Activated B cell treated with CpG ODN at 0.5 μM for 24 hours (primary cell): Measurements from ENCODE around the gene C16orf95. TPM values are rescaled to one million over a fixed set of nuclear protein-coding genes. Genes with fewer than 3 reads are reported as not detected.

Source experiments
- ATAC-seq: fragments of 200-7000 bp; cut with Tn5 transposase; one replicate; pipeline ENCODE4 v1.10.0; 2021; ENCODE audit warnings: low read depth, mild to moderate bottlenecking, moderate library complexity
- CTCF ChIA-PET: fragments of 350-600 bp; sonication (Branson Sonifier 250); formaldehyde crosslinking; loops from one replicate; lab custom pipeline; 2021; ENCODE audit warnings: antibody characterized with exemption; lab: Charles Lee
- POLR2A ChIA-PET: fragments of 350-600 bp; sonication (Branson Sonifier 250); formaldehyde crosslinking; loops from one replicate; lab custom pipeline; 2021; ENCODE audit warnings: antibody characterized with exemption; lab: Charles Lee
- DNase-seq: peaks from one replicate; pipeline ENCODE4 v3.0.0; 2022
- H3K27ac Mint-ChIP-seq: one replicate; pipeline ENCODE4 v1.8.0; 2020; ENCODE audit warnings: mixed read lengths
- H3K27me3 Mint-ChIP-seq: one replicate; pipeline ENCODE4 v1.8.0; 2021; ENCODE audit warnings: mixed read lengths
- H3K36me3 Mint-ChIP-seq: one replicate; pipeline ENCODE4 v1.8.0; 2021; ENCODE audit warnings: low read depth, mixed read lengths
- H3K4me1 Mint-ChIP-seq: one replicate; pipeline ENCODE4 v1.8.0; 2021; ENCODE audit warnings: mixed read lengths
- H3K4me3 Mint-ChIP-seq: one replicate; pipeline ENCODE4 v1.8.0; 2020; ENCODE audit warnings: mild to moderate bottlenecking, mixed read lengths
- H3K9me3 Mint-ChIP-seq: one replicate; pipeline ENCODE4 v1.8.0; 2020; ENCODE audit warnings: mixed read lengths
- intact Hi-C: fragments of 100-400 bp; cut with micrococcal nuclease; formaldehyde crosslinking; loops from one replicate; pipeline ENCODE4 v1.15.1; 2024
- total RNA-seq: library from RNA; stranded (reverse); gene quantifications from 2 replicates; pipeline ENCODE4 v1.2.3, GENCODE V29; 2022
- TF ChIP-seq, protein P1 (sequence below): fragments of 200-600 bp; IDR thresholded peaks from one replicate; pipeline ENCODE4 v1.8.0; 2022; ENCODE audit warnings: antibody characterized with exemption, mild to moderate bottlenecking

The C16orf95 gene
- total RNA-seq, 1 donor from 2014 or later: 2.1 TPM

DNA sequence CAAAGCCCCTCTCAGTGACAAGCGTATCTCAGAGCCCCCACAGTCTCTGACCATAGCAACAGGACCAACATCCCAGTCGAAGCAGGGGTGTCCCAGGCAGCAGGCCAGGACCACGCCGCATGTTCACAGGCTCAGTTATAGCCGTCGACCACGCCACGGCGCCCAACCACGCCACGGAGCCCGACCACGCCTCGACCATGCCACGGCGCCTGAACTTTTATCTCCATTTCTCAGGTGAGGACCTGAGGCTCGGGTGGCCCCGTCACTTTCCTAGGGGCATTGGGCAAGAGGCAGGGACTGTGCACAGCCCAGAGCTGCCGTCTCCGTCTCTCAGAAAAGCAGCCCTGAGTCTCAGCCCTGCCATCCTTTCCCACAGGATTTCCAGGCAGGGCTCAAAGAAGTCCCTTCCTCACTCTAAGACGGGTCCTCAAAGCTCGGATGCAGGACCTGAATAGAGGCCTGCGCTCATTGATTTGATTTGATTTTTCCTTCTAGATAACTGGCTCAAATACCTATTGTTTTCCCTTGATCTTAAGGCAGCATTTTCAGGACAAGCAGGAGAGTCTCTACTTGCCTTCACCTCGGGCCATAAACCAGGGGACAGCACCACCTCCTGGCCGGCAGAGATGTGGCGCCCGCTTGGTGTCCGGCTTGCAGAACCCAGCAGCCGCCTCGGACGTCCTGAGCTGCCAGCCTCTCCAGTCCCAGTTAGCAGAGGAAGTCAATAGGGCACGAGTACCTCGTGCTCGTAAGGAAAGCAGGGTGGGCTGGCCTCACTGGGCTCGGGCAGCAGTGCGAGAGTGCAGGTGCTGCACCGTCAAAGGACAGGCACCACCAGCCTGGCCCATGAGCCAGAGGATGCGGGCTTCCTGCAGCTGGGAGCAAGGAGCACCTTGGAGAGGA, 38.8 kb downstream of the C16orf95 start:
- TF ChIP-seq, protein P1, sequence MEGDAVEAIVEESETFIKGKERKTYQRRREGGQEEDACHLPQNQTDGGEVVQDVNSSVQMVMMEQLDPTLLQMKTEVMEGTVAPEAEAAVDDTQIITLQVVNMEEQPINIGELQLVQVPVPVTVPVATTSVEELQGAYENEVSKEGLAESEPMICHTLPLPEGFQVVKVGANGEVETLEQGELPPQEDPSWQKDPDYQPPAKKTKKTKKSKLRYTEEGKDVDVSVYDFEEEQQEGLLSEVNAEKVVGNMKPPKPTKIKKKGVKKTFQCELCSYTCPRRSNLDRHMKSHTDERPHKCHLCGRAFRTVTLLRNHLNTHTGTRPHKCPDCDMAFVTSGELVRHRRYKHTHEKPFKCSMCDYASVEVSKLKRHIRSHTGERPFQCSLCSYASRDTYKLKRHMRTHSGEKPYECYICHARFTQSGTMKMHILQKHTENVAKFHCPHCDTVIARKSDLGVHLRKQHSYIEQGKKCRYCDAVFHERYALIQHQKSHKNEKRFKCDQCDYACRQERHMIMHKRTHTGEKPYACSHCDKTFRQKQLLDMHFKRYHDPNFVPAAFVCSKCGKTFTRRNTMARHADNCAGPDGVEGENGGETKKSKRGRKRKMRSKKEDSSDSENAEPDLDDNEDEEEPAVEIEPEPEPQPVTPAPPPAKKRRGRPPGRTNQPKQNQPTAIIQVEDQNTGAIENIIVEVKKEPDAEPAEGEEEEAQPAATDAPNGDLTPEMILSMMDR: no peak
- Mint-ChIP-seq H3K36me3 (no peaks in the 10 kb centered on the region), H3K4me3 (no peak overlapping the region), H3K27me3 (peaks cover 9% of the 10 kb centered on the region), H3K27ac (no peak overlapping the region), H3K9me3 (no peaks in the 10 kb centered on the region), H3K4me1 (peaks cover 4% of the 10 kb centered on the region)
- CTCF ChIA-PET: interaction anchor here (1.0 kb wide), 1 partner anchor 714 kb away, joined by 3 read pairs; no protein-coding TSS in a partner anchor
- DNase-seq (no peak), ATAC-seq (no peak)
- POLR2A ChIA-PET: no interaction called here
- intact Hi-C loops: no loop called here

DNA sequence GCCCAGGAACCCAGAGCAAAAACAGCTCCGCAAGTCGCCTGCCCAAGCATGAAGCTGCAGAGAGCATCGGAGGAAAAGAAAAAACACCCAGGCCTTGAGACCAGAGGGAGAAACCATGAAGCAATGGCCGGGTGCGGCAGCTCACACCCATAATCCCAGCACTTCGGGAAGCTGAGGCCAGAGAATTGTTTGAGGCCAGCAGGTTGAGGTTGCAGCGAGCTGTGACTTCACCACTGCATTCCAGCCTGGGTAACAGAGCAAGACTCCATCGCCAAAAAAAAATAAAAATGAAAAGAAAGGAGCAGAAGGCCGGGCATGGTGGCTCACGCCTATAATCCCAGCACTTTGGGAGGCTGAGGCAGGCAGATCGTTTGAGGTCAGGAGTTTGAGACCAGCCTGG, 40.3 kb downstream of the C16orf95 start:
- ChIA-PET CTCF (no interaction called here), POLR2A (no interaction called here)
- DNase-seq (no peak), ATAC-seq (no peak)
- Mint-ChIP-seq H3K4me3 (no peak overlapping the region), H3K27ac (no peak overlapping the region), H3K9me3 (no peaks in the 10 kb centered on the region), H3K36me3 (no peaks in the 10 kb centered on the region), H3K27me3 (peaks cover 9% of the 10 kb centered on the region), H3K4me1 (peaks cover 4% of the 10 kb centered on the region)
- TF ChIP-seq, protein P1: no peak
- intact Hi-C loops: no loop called here

DNA sequence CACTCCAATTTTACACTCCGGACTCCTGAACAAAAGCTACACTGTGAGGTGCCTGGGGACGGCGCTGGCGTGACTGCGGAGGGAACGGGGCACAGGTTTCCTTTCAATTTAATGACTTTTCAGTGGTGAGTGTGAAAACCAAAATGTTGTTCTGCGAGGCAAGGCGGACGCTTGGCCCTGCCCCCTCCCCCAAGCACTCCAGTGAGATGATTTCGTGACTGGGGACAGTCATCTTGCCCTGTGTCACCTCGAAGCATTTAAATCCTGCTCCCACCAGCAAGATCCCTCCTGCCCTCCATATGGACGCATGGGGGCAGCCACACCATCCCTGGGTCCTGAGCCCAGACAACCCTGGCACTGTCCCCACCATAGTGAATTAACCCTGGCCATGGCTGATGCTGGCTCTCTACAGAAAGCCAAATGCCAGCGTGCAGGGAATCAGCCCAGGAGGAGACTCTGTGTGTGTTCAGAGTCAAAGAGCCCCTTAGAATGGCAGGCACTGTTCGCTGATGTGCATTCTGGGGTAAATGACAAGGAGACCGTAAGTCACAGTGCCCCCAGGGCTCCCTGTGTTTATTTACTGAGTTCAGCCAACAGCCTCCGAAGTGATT, 41.0 kb downstream of the C16orf95 start:
- ChIA-PET CTCF (no interaction called here), POLR2A (no interaction called here)
- Mint-ChIP-seq H3K27me3 (peaks cover 11% of the 10 kb centered on the region), H3K36me3 (no peaks in the 10 kb centered on the region), H3K4me1 (peaks cover 4% of the 10 kb centered on the region), H3K9me3 (no peaks in the 10 kb centered on the region), H3K27ac (no peak overlapping the region), H3K4me3 (no peak overlapping the region)
- ATAC-seq (no peak), DNase-seq (no peak)
- intact Hi-C loops: no loop called here
- TF ChIP-seq, protein P1: no peak

DNA sequence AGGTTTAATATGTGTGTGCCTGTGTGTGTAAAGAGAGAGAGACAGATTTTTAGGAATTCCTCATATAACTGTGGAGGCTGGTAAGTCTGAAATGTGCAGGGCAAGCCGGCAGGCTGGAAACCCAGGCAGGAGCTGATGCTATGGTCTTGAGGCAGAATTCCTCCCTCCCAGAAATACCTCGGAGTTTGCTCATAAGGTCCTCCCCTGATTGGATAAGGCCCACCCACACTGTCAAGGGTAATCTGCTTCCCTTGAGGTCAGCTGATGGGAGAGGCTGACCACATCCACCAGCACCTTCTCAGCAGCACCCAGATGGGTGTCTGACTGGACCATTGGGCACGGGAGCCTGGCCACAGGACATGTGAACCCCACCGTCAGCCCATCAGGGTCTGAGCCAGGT, 42.4 kb downstream of the C16orf95 start:
- no peaks in the 10 kb centered on the region for H3K36me3 Mint-ChIP-seq
- intact Hi-C loops: no loop called here
- peaks cover 1% of the 10 kb centered on the region for H3K9me3 Mint-ChIP-seq
- no peak for DNase-seq
- no peak overlapping the region for H3K4me3 Mint-ChIP-seq
- no peak overlapping the region for H3K27ac Mint-ChIP-seq
- TF ChIP-seq, protein P1: no peak
- H3K27me3 Mint-ChIP-seq: peaks cover 13% of the 10 kb centered on the region
- no peak for ATAC-seq
- POLR2A ChIA-PET: no interaction called here
- H3K4me1 Mint-ChIP-seq: peaks cover 4% of the 10 kb centered on the region
- CTCF ChIA-PET: no interaction called here

DNA sequence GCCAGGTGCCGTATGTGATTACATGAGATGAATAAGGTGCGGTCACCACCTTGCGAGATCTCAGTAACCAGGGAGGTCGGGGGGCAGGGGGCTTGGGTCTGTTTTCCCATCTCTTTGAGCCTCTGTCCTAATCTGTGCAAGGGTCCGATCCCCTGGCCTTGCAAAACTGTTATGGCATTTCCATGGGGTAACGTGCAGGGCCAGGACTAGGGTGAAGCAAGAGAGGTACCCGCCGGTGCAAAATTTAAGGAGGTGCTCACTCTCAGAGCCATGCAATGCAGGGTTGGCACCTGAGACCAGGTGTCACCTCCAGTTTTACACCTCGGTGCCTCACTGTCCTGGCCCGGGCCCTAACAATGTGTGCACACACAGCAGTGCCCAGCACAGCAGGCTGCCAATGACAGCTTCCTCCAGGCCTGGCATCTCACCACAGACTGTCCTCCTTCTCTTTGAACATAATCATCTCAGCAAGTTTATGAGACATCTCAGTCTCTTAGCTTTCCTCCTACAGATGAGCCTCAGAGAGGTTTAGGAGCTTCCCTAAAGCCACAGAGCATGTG, 43.6 kb downstream of the C16orf95 start:
- ChIA-PET POLR2A (no interaction called here), CTCF (no interaction called here)
- H3K4me1 Mint-ChIP-seq: peaks cover 1% of the 10 kb centered on the region
- H3K27ac Mint-ChIP-seq: no peak overlapping the region
- no peak for ATAC-seq
- H3K9me3 Mint-ChIP-seq: peaks cover 4% of the 10 kb centered on the region
- TF ChIP-seq, protein P1: no peak
- no peaks in the 10 kb centered on the region for H3K36me3 Mint-ChIP-seq
- DNase-seq: no peak
- H3K27me3 Mint-ChIP-seq: peaks cover 8% of the 10 kb centered on the region
- intact Hi-C loops: no loop called here
- H3K4me3 Mint-ChIP-seq: no peak overlapping the region
